Measurements from ENCODE around the gene SKP1. TPM values are rescaled to one million over a fixed set of nuclear protein-coding genes. Genes with fewer than 3 reads are reported as not detected.

SKP1 gene
- total and polyA plus RNA-seq, 7 donors: 193 to 938 (median 320) TPM

- intact Hi-C loops (cut with DNase I): no loop called here
- Histone ChIP-seq H3K27ac (no peak overlapping the region), H3K4me1 (peaks cover 0 to under 1% (median 0%) of the 10 kb centered on the region in 4 donors), H3K4me3 (no peak overlapping the region), H3K27me3 (peaks cover 0 to 25% (median 0%) of the 10 kb centered on the region in 3 donors), H3K36me3 (no peaks in the 10 kb centered on the region), H3K9me3 (no peaks in the 10 kb centered on the region)
- 88 to 91% methylated on average over 10 of the region's 10 CpGs for WGBS, 2 donors
- no peak for DNase-seq
- TF ChIP-seq EP300 (IDR thresholded peaks at IDR 0.05) (no peak), POLR2AphosphoS5 (IDR thresholded peaks at IDR 0.05) (no peak), CTCF (IDR thresholded peaks at IDR 0.05) (no peak), POLR2A (IDR thresholded peaks at IDR 0.05) (no peak)
Observed at GRCh38 chr5:134106991-134107701, 69.6 kb downstream of the SKP1 start.

- no peak for DNase-seq
- intact Hi-C loops (cut with DNase I): loop anchor here (5.0 kb wide), 2 partner anchors 43 to 188 kb away; no protein-coding TSS in a partner anchor
- H3K27ac ChIP-seq: no peak overlapping the region
- H3K4me3 ChIP-seq: no peak overlapping the region
- no peaks in the 10 kb centered on the region for H3K9me3 ChIP-seq
- H3K36me3 ChIP-seq: no peaks in the 10 kb centered on the region
- H3K4me1 ChIP-seq: peaks cover 0 to 18% (median 9%) of the 10 kb centered on the region in 4 donors
- WGBS, 2 donors: 83 to 87% methylated on average over 11 of the region's 11 CpGs
- TF ChIP-seq POLR2AphosphoS5 (IDR thresholded peaks at IDR 0.05) (no peak), CTCF (IDR thresholded peaks at IDR 0.05) (no peak), POLR2A (IDR thresholded peaks at IDR 0.05) (no peak), EP300 (IDR thresholded peaks at IDR 0.05) (no peak)
- H3K27me3 ChIP-seq: no peaks in the 10 kb centered on the region
Observed at GRCh38 chr5:134103998-134104654, 72.6 kb downstream of the SKP1 start.

- Histone ChIP-seq H3K4me3 (no peak overlapping the region), H3K4me1 (peaks cover 0 to 18% (median 9%) of the 10 kb centered on the region in 4 donors), H3K9me3 (no peaks in the 10 kb centered on the region), H3K36me3 (no peaks in the 10 kb centered on the region), H3K27me3 (no peaks in the 10 kb centered on the region), H3K27ac (no peak overlapping the region)
- WGBS, 2 donors: 70 to 80% methylated on average over 9 of the region's 9 CpGs
- no peak for DNase-seq
- TF ChIP-seq POLR2A (IDR thresholded peaks at IDR 0.05): no peak
- TF ChIP-seq CTCF (IDR thresholded peaks at IDR 0.05): no peak
- TF ChIP-seq EP300 (IDR thresholded peaks at IDR 0.05): no peak
- TF ChIP-seq POLR2AphosphoS5 (IDR thresholded peaks at IDR 0.05): no peak
- intact Hi-C loops (cut with DNase I): loop anchor here (5.0 kb wide), 2 partner anchors 44 to 189 kb away; no protein-coding TSS in a partner anchor
Observed at GRCh38 chr5:134103397-134103796, 73.4 kb downstream of the SKP1 start.

DNA sequence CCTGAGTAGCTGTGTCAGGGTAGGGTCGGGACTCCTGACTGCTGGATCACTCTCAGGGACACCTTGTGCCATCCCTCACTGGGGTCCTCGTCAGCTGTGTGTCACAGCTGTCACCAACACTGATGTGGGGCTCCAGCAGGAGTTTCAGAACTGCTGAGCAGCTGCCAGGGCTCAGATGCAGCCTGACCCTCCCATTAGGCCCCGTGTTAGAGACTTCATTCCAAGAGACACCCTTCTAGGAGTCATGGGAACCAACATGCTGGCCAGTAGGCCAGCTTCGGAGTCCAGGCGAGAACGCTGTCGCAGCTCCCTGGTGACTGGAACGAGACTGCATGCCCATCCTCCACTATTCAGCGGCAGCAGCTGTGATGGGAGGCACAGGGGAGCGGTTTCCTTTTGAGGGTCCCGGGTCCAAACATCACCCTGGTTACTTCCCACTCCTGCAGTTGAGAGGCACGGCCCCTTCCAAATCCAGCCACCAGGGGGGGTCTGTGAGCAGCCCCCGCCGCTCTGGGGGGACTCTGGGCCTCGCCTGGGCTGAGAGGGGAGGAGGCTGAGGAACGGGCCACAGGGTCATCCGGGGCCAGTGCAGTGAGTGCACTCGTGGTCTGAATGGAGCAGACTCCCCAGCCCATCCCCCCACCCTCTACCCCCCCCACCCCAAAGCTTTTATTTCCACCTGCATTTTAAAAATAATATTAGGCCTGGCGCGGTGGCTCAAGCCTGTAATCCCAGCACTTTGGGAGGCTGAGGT lies 74.9 kb downstream of the SKP1 start:
- TF ChIP-seq EP300 (IDR thresholded peaks at IDR 0.05) (no peak), CTCF (IDR thresholded peaks at IDR 0.05) (peak; percentile 33 to 89 (median 52))
- intact Hi-C loops (cut with DNase I): loop anchor here (5.0 kb wide), 2 partner anchors 45 to 190 kb away; no protein-coding TSS in a partner anchor

More for the DNA sequence above, 74.9 kb downstream of the SKP1 start:
- no peaks in the 10 kb centered on the region for H3K9me3 ChIP-seq
- peaks cover 0 to 18% (median 9%) of the 10 kb centered on the region in 4 donors for H3K4me1 ChIP-seq
- DNase-seq: peak; percentile 77
- WGBS, 2 donors: 35 to 38% methylated on average over 20 of the region's 20 CpGs
- H3K36me3 ChIP-seq: no peaks in the 10 kb centered on the region
- no peak overlapping the region for H3K27ac ChIP-seq
- no peaks in the 10 kb centered on the region for H3K27me3 ChIP-seq
- no peak overlapping the region for H3K4me3 ChIP-seq
